Ovary (tissue), 3 donors: ENCODE measurements around the gene FAR1.

Experiments used
- CTCF ChIP-seq, 3 donors: fragments of 450-650 bp in 2 of 3; fragments of 200-600 bp in 1 of 3; IDR thresholded peaks; one replicate each; pipeline versions ENCODE4 v1.5.1 to v1.8.0; 2016 to 2022; ENCODE audit warnings: antibody characterized with exemption in 3 of 3, mild to moderate bottlenecking in 1 of 3
- EP300 ChIP-seq: sonication (generic); formaldehyde crosslinking; IDR thresholded peaks from one replicate; pipeline ENCODE4 v1.6.1; 2017; ENCODE audit warnings: antibody characterized with exemption
- POLR2A ChIP-seq: fragments of 450-650 bp; IDR thresholded peaks from one replicate; pipeline ENCODE4 v1.6.1; 2017; ENCODE audit warnings: antibody characterized with exemption, mild to moderate bottlenecking, moderate library complexity
- donor health status: DM: no; HTN: no; CAD: no.

- TF ChIP-seq EP300, result no peak
- no peak for TF ChIP-seq CTCF (IDR thresholded peaks at IDR 0.05)
- no peak for TF ChIP-seq POLR2A
These were observed 107.0 kb downstream of the FAR1 start for GRCh38 chr11:13775471-13775870.
